Skeletal muscle satellite cell (primary cell): ENCODE results near the gene DNAI1.

ENCODE experiments used
- H3K27me3 ChIP-seq: 2 replicates; pipeline ENCODE4 v1.7.0; 2013; ENCODE audit warnings: low read length; ENCODE audit not compliant: control insufficient read depth, insufficient read depth
- H3K36me3 ChIP-seq: 2 replicates; pipeline ENCODE4 v1.7.0; 2013; ENCODE audit warnings: mild to moderate bottlenecking, control low read depth, low read length; ENCODE audit not compliant: insufficient read depth
- H3K4me1 ChIP-seq: 2 replicates; pipeline ENCODE4 v1.7.0; 2013; ENCODE audit warnings: low read length; ENCODE audit not compliant: control insufficient read depth, insufficient read depth
- H3K4me2 ChIP-seq: 2 replicates; pipeline ENCODE4 v1.7.0; 2013; ENCODE audit warnings: mild to moderate bottlenecking, low read length
- H3K4me3 ChIP-seq: 2 replicates; pipeline ENCODE4 v1.7.0; 2013; ENCODE audit warnings: low read length
- H3K9ac ChIP-seq: 2 replicates; pipeline ENCODE4 v1.7.0; 2013; ENCODE audit warnings: mild to moderate bottlenecking, low read depth, low read length, moderate library complexity
- H3K9me3 ChIP-seq: replicated peaks from 2 replicates; pipeline ENCODE4 v1.7.0; 2013; ENCODE audit warnings: mild to moderate bottlenecking, control low read depth, low read length

DNAI1 gene

GRCh38 chr9:34492051-34492450, 33.4 kb downstream of the DNAI1 start:
- H3K9me3 ChIP-seq: no peaks in the 10 kb centered on the region
- H3K36me3 ChIP-seq: no peaks in the 10 kb centered on the region
- H3K4me3 ChIP-seq: no peak overlapping the region
- H3K27me3 ChIP-seq: peaks cover 54% of the 10 kb centered on the region
- no peak overlapping the region for H3K9ac ChIP-seq
- H3K4me1 ChIP-seq: no peaks in the 10 kb centered on the region
- H3K4me2 ChIP-seq: no peak overlapping the region

GRCh38 chr9:34493972-34494535, 35.4 kb downstream of the DNAI1 start:
- H3K4me3 ChIP-seq: no peak overlapping the region
- H3K27me3 ChIP-seq: peaks cover 55% of the 10 kb centered on the region
- H3K9ac ChIP-seq: no peak overlapping the region
- no peaks in the 10 kb centered on the region for H3K4me1 ChIP-seq
- no peak overlapping the region for H3K4me2 ChIP-seq
- no peaks in the 10 kb centered on the region for H3K36me3 ChIP-seq
- no peaks in the 10 kb centered on the region for H3K9me3 ChIP-seq

DNA sequence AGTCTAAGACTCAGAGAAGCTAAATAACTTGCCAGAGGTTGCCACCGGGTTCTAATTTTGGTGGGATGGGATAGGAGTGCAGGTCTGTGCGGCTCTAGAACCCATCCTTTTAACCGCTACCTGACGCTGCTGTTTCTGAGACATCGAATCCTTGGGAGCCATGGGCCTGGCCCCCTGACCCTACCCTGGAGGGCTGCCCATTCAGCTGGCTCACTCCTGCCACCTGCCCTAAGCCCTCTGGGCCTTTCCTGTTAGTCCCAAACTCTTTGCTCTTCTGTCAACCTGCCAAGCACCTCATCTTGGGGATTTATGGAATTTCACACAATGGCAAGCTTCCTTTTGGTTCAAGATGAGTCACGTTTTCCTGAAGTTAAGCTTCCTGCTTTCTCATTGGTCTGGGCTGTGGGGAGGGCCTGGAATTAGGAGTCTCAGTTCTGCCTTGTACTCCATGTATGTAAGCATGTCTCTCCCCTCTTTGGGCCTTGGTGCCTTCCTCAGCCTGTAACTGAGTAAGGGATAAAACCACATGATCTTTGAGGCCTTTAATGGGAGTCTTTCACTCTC, 37.6 kb downstream of the DNAI1 start:
- no peak overlapping the region for H3K9ac ChIP-seq

DNA sequence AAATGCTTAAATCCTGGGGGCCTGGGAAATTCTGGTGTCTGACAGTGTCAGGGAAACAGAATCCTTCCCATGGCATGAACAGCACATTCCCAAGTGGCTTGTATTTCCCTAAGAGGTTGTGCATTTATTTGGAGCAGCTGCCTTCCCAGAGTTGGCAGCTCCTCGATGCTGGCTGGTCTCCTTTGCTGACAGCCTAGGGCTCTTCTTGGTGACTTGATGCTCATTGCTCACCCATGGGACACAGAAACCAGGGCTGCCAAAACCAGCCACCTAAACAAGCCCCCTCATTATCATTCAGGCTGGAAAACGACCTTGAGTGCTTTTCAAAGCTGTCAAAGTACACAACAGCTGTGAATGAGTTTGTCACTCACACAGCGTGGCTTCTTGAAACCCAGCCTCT, 39.9 kb downstream of the DNAI1 start:
- H3K9me3 ChIP-seq: no peaks in the 10 kb centered on the region
- no peak overlapping the region for H3K4me3 ChIP-seq
- no peak overlapping the region for H3K4me2 ChIP-seq
- H3K4me1 ChIP-seq: peaks cover 18% of the 10 kb centered on the region
- H3K9ac ChIP-seq: no peak overlapping the region
- no peaks in the 10 kb centered on the region for H3K36me3 ChIP-seq
- peaks cover 49% of the 10 kb centered on the region for H3K27me3 ChIP-seq

More for the DNA sequence above, 37.6 kb downstream of the DNAI1 start:
- peaks cover 49% of the 10 kb centered on the region for H3K27me3 ChIP-seq
- H3K4me3 ChIP-seq: no peak overlapping the region
- H3K36me3 ChIP-seq: no peaks in the 10 kb centered on the region
- H3K4me1 ChIP-seq: no peaks in the 10 kb centered on the region
- H3K9me3 ChIP-seq: no peaks in the 10 kb centered on the region
- no peak overlapping the region for H3K4me2 ChIP-seq

DNA sequence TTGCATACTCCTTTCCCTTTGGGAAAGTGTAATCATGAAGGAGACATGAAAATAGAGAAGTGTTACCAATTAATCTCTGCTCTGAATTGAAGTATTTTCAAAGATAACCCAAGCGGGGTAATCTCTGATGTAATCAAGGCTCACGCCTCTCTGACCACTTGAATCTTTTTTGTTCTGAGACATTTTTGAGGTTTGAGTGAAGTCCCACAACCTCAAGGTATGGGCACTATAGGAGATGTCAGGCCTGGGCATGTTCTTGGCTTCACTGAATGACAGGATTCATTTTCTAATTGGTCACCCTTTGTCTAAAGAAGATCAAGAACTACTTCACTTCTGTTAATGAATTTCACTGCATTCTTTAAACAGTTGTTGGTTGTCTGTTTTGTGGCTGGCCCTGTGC, 40.5 kb downstream of the DNAI1 start:
- no peaks in the 10 kb centered on the region for H3K36me3 ChIP-seq

DNA sequence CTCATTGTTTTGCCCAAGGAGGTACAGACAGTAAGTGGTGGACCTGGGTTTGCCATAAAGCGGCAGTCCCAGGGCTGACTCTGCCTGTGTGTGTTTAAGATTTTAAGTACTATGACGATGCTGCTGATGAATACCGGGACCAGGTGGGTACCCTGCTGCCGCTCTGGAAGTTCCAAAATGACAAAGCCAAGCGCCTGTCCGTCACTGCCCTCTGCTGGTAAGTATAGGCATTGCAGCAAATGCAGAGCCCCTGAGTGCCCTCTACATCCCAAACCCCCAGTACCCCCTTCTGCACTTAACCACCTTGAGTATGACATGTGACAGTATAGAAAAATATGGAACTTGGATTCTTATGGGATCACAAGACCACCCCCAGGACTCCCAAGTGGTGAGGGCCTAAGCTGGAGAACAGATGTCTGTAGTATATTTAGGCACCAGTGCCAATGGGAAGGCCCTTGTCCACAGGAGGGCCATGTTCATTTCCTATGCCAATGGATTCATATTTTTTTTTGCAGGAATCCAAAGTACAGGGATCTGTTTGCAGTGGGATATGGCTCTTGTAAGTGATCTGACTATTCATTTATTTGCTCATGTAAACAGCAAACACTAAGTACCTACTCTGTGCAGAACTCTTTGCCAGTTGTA, 42.1 kb downstream of the DNAI1 start:
- Histone ChIP-seq H3K4me1 (peaks cover 18% of the 10 kb centered on the region), H3K9me3 (no peaks in the 10 kb centered on the region), H3K4me2 (no peak overlapping the region), H3K27me3 (peaks cover 52% of the 10 kb centered on the region), H3K4me3 (no peak overlapping the region), H3K9ac (no peak overlapping the region), H3K36me3 (no peaks in the 10 kb centered on the region)

More for the DNA sequence above, 40.5 kb downstream of the DNAI1 start:
- Histone ChIP-seq H3K9ac (no peak overlapping the region), H3K27me3 (peaks cover 55% of the 10 kb centered on the region), H3K4me1 (peaks cover 18% of the 10 kb centered on the region), H3K4me3 (no peak overlapping the region), H3K9me3 (no peaks in the 10 kb centered on the region), H3K4me2 (no peak overlapping the region)

GRCh38 chr9:34501372-34501771, 42.8 kb downstream of the DNAI1 start:
- H3K27me3 ChIP-seq: peaks cover 55% of the 10 kb centered on the region
- H3K9ac ChIP-seq: no peak overlapping the region
- no peak overlapping the region for H3K4me2 ChIP-seq
- H3K4me3 ChIP-seq: no peak overlapping the region
- H3K36me3 ChIP-seq: no peaks in the 10 kb centered on the region
- H3K4me1 ChIP-seq: peaks cover 18% of the 10 kb centered on the region
- H3K9me3 ChIP-seq: no peaks in the 10 kb centered on the region

DNA sequence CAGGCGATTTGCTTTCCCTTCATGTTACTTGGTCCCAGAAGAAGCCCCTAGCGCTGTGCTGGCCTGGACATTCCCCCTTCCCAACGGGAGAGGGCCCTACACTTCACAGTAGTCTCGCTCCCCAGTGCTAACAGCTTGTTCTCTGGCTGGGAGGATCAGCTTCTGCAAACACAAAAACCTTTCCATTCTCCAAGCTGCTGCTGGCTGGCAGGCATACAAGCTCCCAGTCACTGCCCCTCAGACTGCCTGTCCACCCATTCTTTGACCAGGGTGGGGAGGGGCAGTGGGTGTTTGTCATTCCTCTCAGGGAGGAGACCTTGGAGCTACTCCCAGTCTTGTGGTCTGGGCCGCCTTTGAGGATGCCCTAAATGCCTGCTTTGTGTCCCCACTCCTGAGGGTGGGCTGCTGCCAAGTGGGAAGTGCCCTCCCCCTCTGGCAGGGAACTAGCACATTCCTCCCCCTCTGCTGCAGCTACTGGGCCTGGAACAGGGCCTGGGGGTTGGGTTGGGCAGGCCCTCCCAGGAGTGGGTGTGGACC, 43.4 kb downstream of the DNAI1 start:
- Histone ChIP-seq H3K9me3 (no peaks in the 10 kb centered on the region), H3K36me3 (no peaks in the 10 kb centered on the region), H3K27me3 (peaks cover 56% of the 10 kb centered on the region), H3K4me3 (no peak overlapping the region), H3K4me1 (peaks cover 18% of the 10 kb centered on the region), H3K4me2 (no peak overlapping the region), H3K9ac (no peak overlapping the region)

- H3K9ac ChIP-seq: no peak overlapping the region
- no peak overlapping the region for H3K4me2 ChIP-seq
- H3K9me3 ChIP-seq: no peaks in the 10 kb centered on the region
- peaks cover 54% of the 10 kb centered on the region for H3K27me3 ChIP-seq
- H3K36me3 ChIP-seq: no peaks in the 10 kb centered on the region
- H3K4me1 ChIP-seq: peaks cover 18% of the 10 kb centered on the region
- H3K4me3 ChIP-seq: no peak overlapping the region
Measured at GRCh38 chr9:34502471-34502870, 43.9 kb downstream of the DNAI1 start.

DNA sequence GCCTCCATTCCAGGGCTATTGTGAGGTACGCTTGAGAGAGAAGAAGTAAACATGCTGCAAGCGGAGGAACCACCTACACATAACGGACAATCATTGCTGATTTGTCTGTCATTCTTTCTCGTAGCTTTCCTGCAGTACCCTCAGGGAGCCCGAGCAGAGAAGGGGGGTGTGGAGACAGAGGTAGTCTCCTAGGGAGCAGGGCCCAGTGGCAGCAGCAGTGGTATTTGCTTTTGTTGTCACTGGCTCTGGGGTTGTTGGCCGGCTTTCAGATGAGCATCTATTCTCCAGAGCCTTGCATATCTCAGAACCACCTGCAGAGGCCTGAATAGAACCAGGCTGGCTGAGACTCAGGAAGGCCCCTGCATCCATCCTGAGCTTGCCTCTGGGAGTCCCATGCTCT, 44.3 kb downstream of the DNAI1 start:
- Histone ChIP-seq H3K9ac (no peak overlapping the region), H3K27me3 (peaks cover 50% of the 10 kb centered on the region), H3K9me3 (no peaks in the 10 kb centered on the region), H3K36me3 (no peaks in the 10 kb centered on the region), H3K4me2 (no peak overlapping the region), H3K4me3 (no peak overlapping the region), H3K4me1 (peaks cover 18% of the 10 kb centered on the region)

- Histone ChIP-seq H3K9ac (no peak overlapping the region), H3K4me1 (peaks cover 18% of the 10 kb centered on the region), H3K9me3 (no peaks in the 10 kb centered on the region), H3K4me2 (no peak overlapping the region), H3K27me3 (peaks cover 46% of the 10 kb centered on the region), H3K36me3 (no peaks in the 10 kb centered on the region), H3K4me3 (no peak overlapping the region)
Measured at GRCh38 chr9:34503406-34503805, 44.8 kb downstream of the DNAI1 start.
